GM21526 (cell line): ENCODE data around the gene SNAP91.
"Not testable (repeated sequence)": the region's sequence is repeated elsewhere in the genome, so short reads cannot be mapped to it uniquely, and the experiment has no call there.

Experiments
- ATAC-seq: cut with Tn5 transposase; IDR thresholded peaks from one replicate; pipeline ENCODE4 v1.9.1; 2021; ENCODE audit warnings: moderate library complexity; ENCODE audit not compliant: unreplicated experiment, low FRiP score

SNAP91 gene

GRCh38 chr6:83708970-83709747, at the start of gene SNAP91:
TSS of gene SNAP91 (minus strand) at chr6:83709101. CDS start at chr6:83707927, 1,174 bp downstream.
- no peak for ATAC-seq

GRCh38 chr6:83758533-83758932, 49.6 kb upstream of the SNAP91 start:
- no peak for ATAC-seq

GRCh38 chr6:83757021-83757420, 48.1 kb upstream of the SNAP91 start:
- no peak for ATAC-seq

GRCh38 chr6:83756565-83756964, 47.7 kb upstream of the SNAP91 start:
- no peak for ATAC-seq

- ATAC-seq: not testable (repeated sequence)
These were observed 43.5 kb upstream of the SNAP91 start for GRCh38 chr6:83752375-83752774.

GRCh38 chr6:83741089-83741488, 32.2 kb upstream of the SNAP91 start:
- ATAC-seq: no peak

- no peak for ATAC-seq
These were observed 26.6 kb upstream of the SNAP91 start for GRCh38 chr6:83735461-83735860.

GRCh38 chr6:83729871-83730270, 21.0 kb upstream of the SNAP91 start:
- ATAC-seq: no peak

GRCh38 chr6:83722876-83723275, 14.0 kb upstream of the SNAP91 start:
- no peak for ATAC-seq

- ATAC-seq: no peak
These were observed 8.9 kb upstream of the SNAP91 start for GRCh38 chr6:83717809-83718208.

- no peak for ATAC-seq
These were observed 3.1 kb upstream of the SNAP91 start for GRCh38 chr6:83711958-83712357.

- ATAC-seq: no peak
These were observed 798 bp upstream of the SNAP91 start for GRCh38 chr6:83709748-83710050.

GRCh38 chr6:83708546-83708969, 343 bp downstream of the SNAP91 start:
- ATAC-seq: no peak

GRCh38 chr6:83707829-83708545, 914 bp downstream of the SNAP91 start:
- no peak for ATAC-seq

GRCh38 chr6:83702749-83703148, 6.2 kb downstream of the SNAP91 start:
- ATAC-seq: no peak

GRCh38 chr6:83702077-83702476, 6.8 kb downstream of the SNAP91 start:
- ATAC-seq: no peak

- ATAC-seq: no peak
These were observed 12.2 kb downstream of the SNAP91 start for GRCh38 chr6:83696674-83697073.

GRCh38 chr6:83685481-83685880, 23.4 kb downstream of the SNAP91 start:
- no peak for ATAC-seq

- ATAC-seq: no peak
These were observed 31.1 kb downstream of the SNAP91 start for GRCh38 chr6:83677791-83678190.

- ATAC-seq: no peak
These were observed 70.9 kb downstream of the SNAP91 start for GRCh38 chr6:83637953-83638352.

- ATAC-seq: no peak
These were observed 72.1 kb downstream of the SNAP91 start for GRCh38 chr6:83636800-83637199.

- no peak for ATAC-seq
These were observed 75.3 kb downstream of the SNAP91 start for GRCh38 chr6:83633609-83634008.
